ENCODE measurements around the gene MPZL3.

DNA sequence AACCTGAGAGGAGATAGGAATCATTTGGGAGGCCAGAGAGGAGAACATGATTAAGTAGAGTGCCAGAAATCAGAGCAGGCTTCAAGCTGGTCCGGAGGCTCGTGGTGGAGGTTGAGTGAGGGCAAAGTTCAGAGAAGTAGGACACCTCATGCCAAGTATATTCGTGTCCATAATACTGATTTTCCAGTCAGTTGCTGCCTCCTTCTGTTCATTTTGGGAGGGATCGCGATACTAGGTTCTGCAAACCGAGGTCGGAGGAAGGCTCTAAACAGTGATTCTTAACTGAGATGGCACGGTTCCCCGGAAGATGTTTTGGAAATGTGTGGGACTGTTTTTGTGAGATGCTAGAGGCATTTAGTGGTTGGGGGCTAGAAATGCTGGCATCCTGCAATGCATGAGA, 38.8 kb upstream of the MPZL3 start:
- TF ChIP-seq POLR2A (IDR thresholded peaks at IDR 0.05; ENCODE audit: low read depth, low read length): no peak
- TF ChIP-seq POLR2AphosphoS5 (IDR thresholded peaks at IDR 0.05; ENCODE audit: low read depth, low read length): no peak
- no peak for TF ChIP-seq TAF1 (IDR thresholded peaks at IDR 0.05; ENCODE audit: borderline replicate concordance, low read depth, low read length)

All from GM12892 (cell line).